GM19452 (cell line): Measurements from ENCODE around the gene CD207.
"Not testable (repeated sequence)": the region's sequence is repeated elsewhere in the genome, so short reads cannot be mapped to it uniquely, and the experiment has no call there.

ENCODE experiments used
- ATAC-seq: cut with Tn5 transposase; IDR thresholded peaks from one replicate; pipeline ENCODE4 v1.9.1; 2021; ENCODE audit not compliant: unreplicated experiment

Gene CD207

GRCh38 chr2:70829916-70830315 is 5.7 kb downstream of the CD207 start:
- no peak for ATAC-seq

- no peak for ATAC-seq
Measured at GRCh38 chr2:70828914-70829824, 6.4 kb downstream of the CD207 start.

GRCh38 chr2:70828115-70828514 is 7.5 kb downstream of the CD207 start:
- ATAC-seq = no peak

- ATAC-seq = no peak
Measured at GRCh38 chr2:70827388-70827787, 8.2 kb downstream of the CD207 start.

GRCh38 chr2:70826696-70827350 is 8.8 kb downstream of the CD207 start:
- no peak for ATAC-seq

GRCh38 chr2:70823249-70823648 is 12.4 kb downstream of the CD207 start:
- ATAC-seq = no peak

- no peak for ATAC-seq
Measured at GRCh38 chr2:70822843-70823242, 12.8 kb downstream of the CD207 start.

- no peak for ATAC-seq
Measured at GRCh38 chr2:70820499-70820898, 15.1 kb downstream of the CD207 start, which contains the start of gene CLEC4F. Gene CLEC4F, minus strand, starts transcription at chr2:70820599. Its CDS starts 76 bp downstream, at chr2:70820523.

GRCh38 chr2:70817284-70817954 is 18.2 kb downstream of the CD207 start:
- no peak for ATAC-seq

- ATAC-seq = no peak
Measured at GRCh38 chr2:70816726-70817125, 18.9 kb downstream of the CD207 start.

GRCh38 chr2:70808983-70809958 is 26.3 kb downstream of the CD207 start:
- ATAC-seq = no peak

GRCh38 chr2:70807828-70808118 is 27.8 kb downstream of the CD207 start:
- ATAC-seq = no peak

GRCh38 chr2:70807102-70807827 is 28.4 kb downstream of the CD207 start:
- ATAC-seq = no peak

GRCh38 chr2:70806620-70807019 is 29.0 kb downstream of the CD207 start:
- ATAC-seq = no peak

GRCh38 chr2:70806013-70806412 is 29.6 kb downstream of the CD207 start:
- no peak for ATAC-seq

GRCh38 chr2:70801607-70802263 is 33.9 kb downstream of the CD207 start:
- no peak for ATAC-seq

- no peak for ATAC-seq
Measured at GRCh38 chr2:70799706-70800105, 35.9 kb downstream of the CD207 start.

GRCh38 chr2:70797996-70798395 is 37.6 kb downstream of the CD207 start:
- not testable (repeated sequence) for ATAC-seq

GRCh38 chr2:70797506-70797905 is 38.1 kb downstream of the CD207 start:
- ATAC-seq = no peak
